Karpas-422 (cell line): Measurements from ENCODE around the gene ATXN1. TPM values are rescaled to one million over a fixed set of nuclear protein-coding genes. Genes with fewer than 3 reads are reported as not detected.

Source experiments
- DNase-seq: peaks from one replicate; pipeline ENCODE4 v3.0.0-alpha.2; 2015
- H2AFZ ChIP-seq: fragments of 200-600 bp; sonication (generic); 2 replicates; pipeline ENCODE4 v1.6.1; 2014; ENCODE audit warnings: antibody characterized with exemption, low read length, mixed read lengths
- H3K27ac ChIP-seq: fragments of 200-600 bp; sonication (generic); 2 replicates; pipeline ENCODE4 v1.5.1; 2014; ENCODE audit warnings: mild to moderate bottlenecking, low read length, moderate library complexity
- H3K27me3 ChIP-seq: fragments of 200-600 bp; sonication (generic); 2 replicates; pipeline ENCODE4 v1.6.1; 2014; ENCODE audit warnings: low read length, mixed read lengths
- H3K36me3 ChIP-seq: fragments of 200-600 bp; sonication (generic); 2 replicates; pipeline ENCODE4 v1.6.1; 2014; ENCODE audit warnings: low read length, mixed read lengths; ENCODE audit not compliant: insufficient read depth
- H3K4me1 ChIP-seq: fragments of 200-600 bp; sonication (generic); 2 replicates; pipeline ENCODE4 v1.6.1; 2014; ENCODE audit warnings: mild to moderate bottlenecking, low read length, mixed read lengths
- H3K4me2 ChIP-seq: fragments of 200-600 bp; sonication (generic); 2 replicates; pipeline ENCODE4 v1.6.1; 2014; ENCODE audit warnings: low read length, low read depth, mild to moderate bottlenecking; ENCODE audit not compliant: poor library complexity, severe bottlenecking
- H3K4me3 ChIP-seq: fragments of 200-600 bp; sonication (generic); 2 replicates; pipeline ENCODE4 v1.5.1; 2014; ENCODE audit warnings: mild to moderate bottlenecking, antibody characterized with exemption, low read length, mixed read lengths
- H3K79me2 ChIP-seq: fragments of 200-600 bp; sonication (generic); 2 replicates; pipeline ENCODE4 v1.6.1; 2014; ENCODE audit warnings: mild to moderate bottlenecking, low read length, mixed read lengths
- H3K9ac ChIP-seq: fragments of 200-600 bp; sonication (generic); 2 replicates; pipeline ENCODE4 v1.6.0; 2014; ENCODE audit warnings: low read length
- H3K9me2 ChIP-seq: fragments of 200-600 bp; sonication (generic), shearing (Covaris generic); replicated peaks from 2 replicates; pipeline ENCODE4 v1.6.0; 2014; ENCODE audit warnings: mild to moderate bottlenecking, low read length, moderate library complexity; ENCODE audit not compliant: insufficient read depth
- H3K9me3 ChIP-seq: fragments of 300-700, 200-600 bp; sonication (generic); 2 replicates; pipeline ENCODE4 v1.6.1; 2014; ENCODE audit warnings: low read length, mixed read lengths
- H4K20me1 ChIP-seq: fragments of 200-600 bp; sonication (generic); 2 replicates; pipeline ENCODE4 v1.6.1; 2014; ENCODE audit warnings: mild to moderate bottlenecking, antibody characterized with exemption, low read length, low read depth; ENCODE audit not compliant: insufficient read depth
- total RNA-seq: library from RNA; depleted of rRNA; stranded (reverse); fragments of >200 nt; shearing (Covaris generic); gene quantifications from 2 replicates; pipeline ENCODE4 v1.2.3, GENCODE V29; 2014; ENCODE audit warnings: low replicate concordance

The ATXN1 gene
- total RNA-seq, 1 experiment from 2014 or later: 0.37 TPM

DNA sequence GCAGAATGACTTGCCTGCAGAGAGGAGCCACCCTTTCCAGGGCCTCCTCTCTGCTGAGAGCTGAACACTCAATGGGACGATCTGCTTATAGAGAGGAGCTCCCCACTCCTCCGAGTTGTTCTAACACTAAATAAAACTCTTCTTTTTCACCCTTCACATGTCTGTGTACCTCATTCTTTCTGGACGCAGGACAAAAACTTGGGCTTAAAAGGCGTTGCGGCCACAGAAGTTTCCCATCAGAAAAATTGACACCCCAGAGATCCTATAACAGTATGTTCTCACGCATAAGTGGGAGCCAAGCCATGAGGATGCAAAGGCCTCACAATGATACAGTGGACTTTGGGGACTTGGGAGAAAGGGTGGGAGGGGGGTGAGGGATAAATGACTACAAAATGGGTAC is 401.7 kb downstream of the ATXN1 start:
- H3K79me2 ChIP-seq: no peaks in the 10 kb centered on the region
- H3K9me3 ChIP-seq: no peaks in the 10 kb centered on the region
- H3K4me2 ChIP-seq: no peak overlapping the region
- H3K27me3 ChIP-seq: no peaks in the 10 kb centered on the region
- no peak overlapping the region for H3K4me3 ChIP-seq
- no peak overlapping the region for H2AFZ ChIP-seq
- no peak for DNase-seq
- H3K9me2 ChIP-seq: no peaks in the 10 kb centered on the region
- no peak overlapping the region for H3K27ac ChIP-seq
- no peaks in the 10 kb centered on the region for H3K4me1 ChIP-seq
- H3K36me3 ChIP-seq: no peaks in the 10 kb centered on the region
- no peaks in the 10 kb centered on the region for H4K20me1 ChIP-seq
- H3K9ac ChIP-seq: no peak overlapping the region

DNA sequence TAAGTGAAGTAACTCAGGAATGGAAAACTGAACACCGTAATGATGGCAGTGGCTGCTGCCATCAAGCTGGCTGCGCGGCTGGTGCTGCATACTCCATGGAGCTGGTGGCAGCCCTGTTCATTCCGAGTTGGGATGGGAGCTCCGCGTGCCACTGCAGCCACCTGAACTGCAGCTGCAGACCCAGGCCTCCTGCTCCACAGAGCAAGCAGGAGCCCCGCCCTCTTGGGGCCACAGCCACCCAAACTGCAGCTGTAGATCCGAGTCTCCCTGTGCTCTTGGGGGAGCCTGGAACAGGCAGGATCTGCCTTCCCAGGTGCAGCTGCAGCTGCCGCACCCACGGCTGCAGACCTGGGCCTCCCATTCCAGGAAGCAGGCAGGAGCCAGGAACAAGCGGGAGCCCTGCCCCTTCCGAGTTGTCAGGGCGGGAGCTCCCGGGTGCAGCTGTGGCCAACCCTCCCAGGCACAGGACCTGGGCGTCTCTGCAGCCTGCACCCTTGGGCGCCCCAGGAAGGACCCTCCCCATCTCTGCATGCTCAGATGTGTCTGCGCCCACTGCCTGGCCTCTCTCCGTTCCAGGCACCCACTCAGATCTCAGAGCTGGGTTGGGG is 402.6 kb downstream of the ATXN1 start:
- no peak overlapping the region for H3K4me2 ChIP-seq
- H3K27ac ChIP-seq: no peak overlapping the region
- H3K27me3 ChIP-seq: no peaks in the 10 kb centered on the region
- no peak overlapping the region for H3K9ac ChIP-seq
- no peak for DNase-seq
- no peaks in the 10 kb centered on the region for H4K20me1 ChIP-seq
- H3K9me3 ChIP-seq: no peaks in the 10 kb centered on the region
- H3K4me3 ChIP-seq: no peak overlapping the region
- H3K36me3 ChIP-seq: no peaks in the 10 kb centered on the region
- no peaks in the 10 kb centered on the region for H3K9me2 ChIP-seq
- H3K4me1 ChIP-seq: no peaks in the 10 kb centered on the region
- no peaks in the 10 kb centered on the region for H3K79me2 ChIP-seq
- no peak overlapping the region for H2AFZ ChIP-seq

DNA sequence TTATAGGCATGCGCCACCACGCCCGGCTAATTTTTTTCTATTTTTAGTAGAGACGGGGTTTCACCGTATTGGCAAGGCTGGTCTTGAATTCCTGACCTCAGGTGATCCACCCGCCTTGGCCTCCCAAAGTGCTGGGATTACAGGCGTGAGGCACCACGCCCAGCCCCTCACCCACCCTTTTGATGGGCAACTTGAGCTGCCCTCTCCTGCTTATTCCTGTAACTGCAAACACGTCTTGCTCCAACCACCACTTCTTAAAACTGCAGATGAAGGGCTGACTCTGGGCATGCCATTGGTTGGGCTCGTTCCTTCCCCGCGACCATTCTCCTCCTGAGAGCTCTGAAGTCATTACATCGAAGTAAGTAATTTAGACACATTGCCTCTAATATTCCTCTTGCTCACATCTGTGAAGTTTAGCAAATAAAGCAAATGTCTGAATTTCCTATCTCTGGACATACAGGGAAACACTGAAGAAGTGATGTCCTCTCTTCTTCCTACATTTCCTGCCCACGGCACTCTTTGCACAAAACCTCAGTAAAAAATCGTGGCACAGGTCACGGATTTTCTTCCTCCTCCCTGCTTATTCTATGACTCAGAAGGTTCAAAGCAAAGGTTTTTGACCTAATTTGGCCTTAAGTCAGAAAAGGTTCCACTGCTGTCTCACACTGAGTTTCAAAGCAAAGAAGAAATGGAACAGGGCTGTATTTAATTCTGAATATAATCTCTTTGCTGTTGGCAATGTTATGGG is 405.4 kb downstream of the ATXN1 start:
- no peak overlapping the region for H3K4me2 ChIP-seq
- H3K36me3 ChIP-seq: no peaks in the 10 kb centered on the region
- H3K4me3 ChIP-seq: no peak overlapping the region
- H3K4me1 ChIP-seq: no peaks in the 10 kb centered on the region
- H4K20me1 ChIP-seq: no peaks in the 10 kb centered on the region
- no peaks in the 10 kb centered on the region for H3K79me2 ChIP-seq
- no peak overlapping the region for H3K27ac ChIP-seq
- H3K9me3 ChIP-seq: no peaks in the 10 kb centered on the region
- H3K27me3 ChIP-seq: no peaks in the 10 kb centered on the region
- no peak overlapping the region for H3K9ac ChIP-seq
- no peak for DNase-seq
- H3K9me2 ChIP-seq: no peaks in the 10 kb centered on the region
- H2AFZ ChIP-seq: no peak overlapping the region

DNA sequence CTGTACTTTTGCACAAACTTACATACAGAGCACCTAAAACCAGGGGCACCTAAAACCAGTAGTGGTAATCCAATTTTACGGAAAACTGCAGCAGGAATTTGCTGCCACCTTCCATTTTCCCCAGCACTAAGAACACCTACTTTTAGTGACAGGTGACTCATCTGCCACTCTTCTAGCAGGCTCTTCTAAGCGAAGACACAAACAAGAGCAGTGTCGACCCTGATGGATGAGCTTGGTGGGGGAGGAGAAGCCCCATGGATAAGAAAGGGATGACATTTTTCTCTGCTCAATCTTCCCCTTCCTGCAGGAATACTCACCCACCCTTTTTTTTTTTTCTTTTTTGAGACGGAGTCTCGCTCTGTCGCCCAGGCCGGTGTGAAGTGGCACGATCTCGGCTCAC is 406.0 kb downstream of the ATXN1 start:
- H3K4me2 ChIP-seq: no peak overlapping the region
- H3K9me3 ChIP-seq: no peaks in the 10 kb centered on the region
- no peaks in the 10 kb centered on the region for H4K20me1 ChIP-seq
- no peak overlapping the region for H3K4me3 ChIP-seq
- H3K27ac ChIP-seq: no peak overlapping the region
- no peak overlapping the region for H2AFZ ChIP-seq
- H3K27me3 ChIP-seq: no peaks in the 10 kb centered on the region
- H3K9me2 ChIP-seq: no peaks in the 10 kb centered on the region
- no peaks in the 10 kb centered on the region for H3K79me2 ChIP-seq
- no peaks in the 10 kb centered on the region for H3K36me3 ChIP-seq
- DNase-seq: no peak
- H3K9ac ChIP-seq: no peak overlapping the region
- no peaks in the 10 kb centered on the region for H3K4me1 ChIP-seq

DNA sequence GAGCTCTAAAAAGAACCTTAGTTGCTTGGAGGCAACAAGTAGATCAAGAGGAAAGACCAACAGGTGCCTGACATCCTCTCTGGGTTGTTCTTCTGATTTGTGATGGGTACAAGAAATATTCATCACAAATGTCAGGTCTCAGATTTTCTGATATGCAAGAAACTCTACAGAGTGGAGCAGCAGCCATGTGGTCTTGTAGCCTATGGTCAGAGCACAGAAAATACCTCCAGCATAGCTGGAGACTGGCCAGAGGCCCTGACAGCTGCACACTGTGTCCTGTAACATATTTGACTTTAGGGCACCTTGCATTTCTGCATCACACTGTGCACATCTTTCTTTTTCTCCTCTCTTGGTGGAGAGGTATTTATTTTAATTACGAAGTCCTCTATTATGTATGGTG is 406.6 kb downstream of the ATXN1 start:
- no peak overlapping the region for H3K4me2 ChIP-seq
- no peak overlapping the region for H3K9ac ChIP-seq
- no peak overlapping the region for H3K4me3 ChIP-seq
- H3K27me3 ChIP-seq: no peaks in the 10 kb centered on the region
- no peaks in the 10 kb centered on the region for H3K9me2 ChIP-seq
- H3K36me3 ChIP-seq: no peaks in the 10 kb centered on the region
- no peaks in the 10 kb centered on the region for H4K20me1 ChIP-seq
- no peaks in the 10 kb centered on the region for H3K79me2 ChIP-seq
- no peak for DNase-seq
- no peaks in the 10 kb centered on the region for H3K4me1 ChIP-seq
- no peak overlapping the region for H2AFZ ChIP-seq
- no peak overlapping the region for H3K27ac ChIP-seq
- no peaks in the 10 kb centered on the region for H3K9me3 ChIP-seq

DNA sequence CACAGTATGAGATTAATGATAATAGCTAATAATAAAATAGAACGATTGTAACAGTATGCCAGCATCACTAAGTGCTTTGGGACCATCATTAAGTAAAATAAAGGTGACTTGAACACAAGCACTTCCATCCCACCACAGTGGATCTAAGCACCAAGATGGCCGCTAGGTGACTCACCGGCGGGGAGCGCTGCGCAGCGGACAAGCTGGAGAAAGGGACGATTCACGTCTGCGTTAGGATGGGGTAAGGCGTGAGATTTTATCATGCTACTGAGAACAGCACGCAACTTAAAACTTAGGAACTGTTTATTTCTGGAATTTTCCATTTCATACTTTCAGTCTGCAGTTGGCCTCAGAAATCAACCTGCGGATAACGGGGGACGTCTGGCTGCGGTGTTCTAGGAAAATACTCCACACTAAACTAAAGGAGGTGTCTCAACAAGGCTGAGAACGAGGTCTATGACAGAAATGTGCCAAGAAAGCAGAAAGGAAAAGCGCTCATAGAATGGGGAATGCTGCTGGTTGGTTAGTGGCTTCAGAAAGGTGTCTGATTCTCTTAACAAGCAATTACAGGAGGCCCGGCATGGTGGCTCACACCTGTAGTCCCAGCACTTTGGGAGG is 408.3 kb downstream of the ATXN1 start:
- H3K9me2 ChIP-seq: no peaks in the 10 kb centered on the region
- H3K27ac ChIP-seq: no peak overlapping the region
- H3K36me3 ChIP-seq: no peaks in the 10 kb centered on the region
- no peak overlapping the region for H2AFZ ChIP-seq
- no peaks in the 10 kb centered on the region for H4K20me1 ChIP-seq
- H3K9me3 ChIP-seq: no peaks in the 10 kb centered on the region
- H3K79me2 ChIP-seq: no peaks in the 10 kb centered on the region
- no peaks in the 10 kb centered on the region for H3K27me3 ChIP-seq
- no peak for DNase-seq
- H3K4me1 ChIP-seq: no peaks in the 10 kb centered on the region
- no peak overlapping the region for H3K4me2 ChIP-seq
- H3K4me3 ChIP-seq: no peak overlapping the region
- H3K9ac ChIP-seq: no peak overlapping the region

DNA sequence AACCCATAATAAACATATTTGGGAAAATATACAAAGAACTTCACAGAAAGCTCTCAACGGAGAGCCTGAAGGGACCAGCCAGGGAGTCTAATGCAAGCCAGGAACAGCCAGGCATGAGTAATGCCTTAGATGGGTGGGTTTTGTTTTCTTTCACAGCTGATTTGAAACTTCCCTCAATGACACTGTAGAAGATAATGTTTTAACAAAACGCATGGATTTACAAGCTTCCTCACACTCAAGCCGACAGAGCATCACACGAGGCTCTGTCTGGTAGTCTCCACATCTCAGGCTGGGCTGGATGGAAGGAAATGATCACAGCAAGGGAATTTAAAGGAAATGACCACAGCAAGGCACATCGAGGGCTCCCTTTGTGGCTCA is 409.0 kb downstream of the ATXN1 start:
- Histone ChIP-seq H3K9ac (no peak overlapping the region), H3K4me1 (no peaks in the 10 kb centered on the region), H3K36me3 (no peaks in the 10 kb centered on the region), H3K4me3 (no peak overlapping the region), H3K9me3 (no peaks in the 10 kb centered on the region), H3K9me2 (no peaks in the 10 kb centered on the region), H4K20me1 (no peaks in the 10 kb centered on the region), H3K27me3 (no peaks in the 10 kb centered on the region), H3K4me2 (no peak overlapping the region), H3K79me2 (no peaks in the 10 kb centered on the region), H2AFZ (no peak overlapping the region), H3K27ac (no peak overlapping the region)
- no peak for DNase-seq

DNA sequence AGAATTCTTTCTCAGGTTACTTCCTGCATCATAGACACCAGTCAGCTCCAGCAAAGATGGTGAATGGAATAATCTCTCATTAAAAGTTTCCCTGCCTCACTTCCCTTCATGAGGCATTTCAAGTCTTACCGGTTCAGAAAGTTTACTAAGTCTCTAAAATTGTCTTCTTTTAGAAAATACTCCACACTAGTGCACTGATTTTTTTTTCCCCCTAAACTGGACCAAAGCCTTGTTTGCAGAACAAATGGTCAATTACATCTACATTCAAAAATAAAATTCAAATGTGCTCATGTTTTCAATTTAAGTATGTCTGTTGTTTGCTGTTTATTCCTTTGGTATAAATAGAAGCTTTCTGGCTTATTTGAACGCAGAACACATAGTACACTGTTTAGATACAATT is 411.7 kb downstream of the ATXN1 start:
- no peaks in the 10 kb centered on the region for H4K20me1 ChIP-seq
- H3K79me2 ChIP-seq: no peaks in the 10 kb centered on the region
- H3K4me3 ChIP-seq: no peak overlapping the region
- no peak overlapping the region for H3K9ac ChIP-seq
- 0 out of 2 replicates have a peak, but pooled peaks cover 4% of the 10 kb centered on the region for H3K4me1 ChIP-seq
- no peak for DNase-seq
- H3K27me3 ChIP-seq: no peaks in the 10 kb centered on the region
- no peaks in the 10 kb centered on the region for H3K9me2 ChIP-seq
- H2AFZ ChIP-seq: no peak overlapping the region
- H3K27ac ChIP-seq: no peak overlapping the region
- no peaks in the 10 kb centered on the region for H3K36me3 ChIP-seq
- no peak overlapping the region for H3K4me2 ChIP-seq
- H3K9me3 ChIP-seq: no peaks in the 10 kb centered on the region
